HG03045 (cell line): ENCODE data around the gene DGKE.

Experiments
- ATAC-seq: cut with Tn5 transposase; IDR thresholded peaks from one replicate; pipeline ENCODE4 v1.9.1; 2021; ENCODE audit warnings: mild to moderate bottlenecking, moderate library complexity; ENCODE audit not compliant: unreplicated experiment

The DGKE gene

GRCh38 chr17:56887552-56888467 is 53.9 kb downstream of the DGKE start:
- no peak for ATAC-seq

- ATAC-seq = no peak
Observed at GRCh38 chr17:56890390-56890789, 56.4 kb downstream of the DGKE start.

- no peak for ATAC-seq
Observed at GRCh38 chr17:56890906-56891674, 57.1 kb downstream of the DGKE start.

- ATAC-seq = no peak
Observed at GRCh38 chr17:56891751-56892150, 57.8 kb downstream of the DGKE start.

GRCh38 chr17:56892333-56892732 is 58.4 kb downstream of the DGKE start:
- ATAC-seq = no peak

GRCh38 chr17:56893503-56893902 is 59.6 kb downstream of the DGKE start:
- no peak for ATAC-seq

- no peak for ATAC-seq
Observed at GRCh38 chr17:56894859-56895455, 61.0 kb downstream of the DGKE start.

- ATAC-seq = no peak
Observed at GRCh38 chr17:56896217-56896967, 62.4 kb downstream of the DGKE start.

GRCh38 chr17:56896968-56897359 is 63.0 kb downstream of the DGKE start:
- no peak for ATAC-seq

GRCh38 chr17:56897646-56898424 is 63.9 kb downstream of the DGKE start:
- ATAC-seq = no peak

- no peak for ATAC-seq
Observed at GRCh38 chr17:56898874-56899273, 64.9 kb downstream of the DGKE start.

- ATAC-seq = no peak
Observed at GRCh38 chr17:56899403-56899802, 65.5 kb downstream of the DGKE start.

GRCh38 chr17:56902348-56902747 is 68.4 kb downstream of the DGKE start:
- ATAC-seq = no peak

- no peak for ATAC-seq
Observed at GRCh38 chr17:56903560-56903959, 69.6 kb downstream of the DGKE start.

GRCh38 chr17:56908001-56908542 is 74.1 kb downstream of the DGKE start:
- peak; percentile 76 for ATAC-seq

GRCh38 chr17:56909742-56910508 is 76.0 kb downstream of the DGKE start:
- ATAC-seq = no peak

GRCh38 chr17:56910509-56911235 is 76.7 kb downstream of the DGKE start:
- no peak for ATAC-seq
